ENCODE results near the gene TAS2R14. TPM values are rescaled to one million over a fixed set of nuclear protein-coding genes. Genes with fewer than 3 reads are reported as not detected.

The TAS2R14 gene
- total RNA-seq, 1 donor from 2014 or later: 3.3 TPM

DNA sequence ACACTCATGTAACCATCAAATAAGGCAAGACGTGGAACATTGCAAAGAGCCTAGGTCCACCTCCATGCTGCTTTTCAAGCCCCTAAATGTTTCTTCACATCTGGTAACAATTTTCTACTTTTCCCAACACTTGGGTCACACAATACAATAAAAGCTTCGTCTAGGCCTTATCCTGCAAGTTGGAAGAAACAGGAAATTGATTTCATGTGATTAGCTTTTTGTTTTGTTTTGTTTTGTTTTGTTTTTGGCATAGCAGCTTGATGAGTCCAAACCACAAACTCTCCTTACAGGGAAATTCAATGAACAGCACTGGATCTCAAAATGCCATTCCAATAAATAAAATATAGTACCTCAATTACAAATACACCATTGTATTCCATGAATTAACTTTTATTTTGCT lies 28.3 kb upstream of the TAS2R14 start:
- Mint-ChIP-seq H3K4me3 (ENCODE audit: unreplicated experiment) (no peak overlapping the region), H3K27ac (ENCODE audit: unreplicated experiment) (no peak overlapping the region), H3K9me3 (ENCODE audit: unreplicated experiment) (no peaks in the 10 kb centered on the region), H3K36me3 (ENCODE audit: unreplicated experiment) (no peaks in the 10 kb centered on the region), H3K27me3 (ENCODE audit: unreplicated experiment) (no peaks in the 10 kb centered on the region), H3K4me1 (ENCODE audit: low read depth, unreplicated experiment) (no peaks in the 10 kb centered on the region)
- TF ChIP-seq, protein P1, sequence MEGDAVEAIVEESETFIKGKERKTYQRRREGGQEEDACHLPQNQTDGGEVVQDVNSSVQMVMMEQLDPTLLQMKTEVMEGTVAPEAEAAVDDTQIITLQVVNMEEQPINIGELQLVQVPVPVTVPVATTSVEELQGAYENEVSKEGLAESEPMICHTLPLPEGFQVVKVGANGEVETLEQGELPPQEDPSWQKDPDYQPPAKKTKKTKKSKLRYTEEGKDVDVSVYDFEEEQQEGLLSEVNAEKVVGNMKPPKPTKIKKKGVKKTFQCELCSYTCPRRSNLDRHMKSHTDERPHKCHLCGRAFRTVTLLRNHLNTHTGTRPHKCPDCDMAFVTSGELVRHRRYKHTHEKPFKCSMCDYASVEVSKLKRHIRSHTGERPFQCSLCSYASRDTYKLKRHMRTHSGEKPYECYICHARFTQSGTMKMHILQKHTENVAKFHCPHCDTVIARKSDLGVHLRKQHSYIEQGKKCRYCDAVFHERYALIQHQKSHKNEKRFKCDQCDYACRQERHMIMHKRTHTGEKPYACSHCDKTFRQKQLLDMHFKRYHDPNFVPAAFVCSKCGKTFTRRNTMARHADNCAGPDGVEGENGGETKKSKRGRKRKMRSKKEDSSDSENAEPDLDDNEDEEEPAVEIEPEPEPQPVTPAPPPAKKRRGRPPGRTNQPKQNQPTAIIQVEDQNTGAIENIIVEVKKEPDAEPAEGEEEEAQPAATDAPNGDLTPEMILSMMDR (IDR thresholded peaks at IDR 0.05; ENCODE audit: partially characterized antibody, unreplicated experiment): no peak
- DNase-seq: no peak

DNA sequence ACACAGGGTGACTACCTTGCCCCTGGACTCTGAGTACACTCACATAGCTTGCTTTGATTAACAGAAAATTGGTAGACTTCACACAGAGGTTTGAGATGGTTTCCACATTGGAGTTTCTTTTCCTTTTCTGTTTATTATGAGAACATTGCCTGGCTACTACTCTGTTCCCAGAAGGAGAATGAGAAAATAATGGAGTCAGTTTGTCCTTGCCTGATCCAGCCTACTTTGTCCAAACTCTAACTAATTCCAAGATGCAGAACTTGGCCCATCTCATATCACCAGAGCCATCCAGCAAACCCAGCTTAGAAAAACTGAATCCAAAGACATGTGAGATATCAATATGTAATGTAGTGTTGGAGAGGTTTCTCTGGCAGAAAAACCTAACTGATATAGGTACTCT lies 27.3 kb upstream of the TAS2R14 start:
- Mint-ChIP-seq H3K9me3 (ENCODE audit: unreplicated experiment) (no peaks in the 10 kb centered on the region), H3K36me3 (ENCODE audit: unreplicated experiment) (no peaks in the 10 kb centered on the region), H3K4me3 (ENCODE audit: unreplicated experiment) (no peak overlapping the region), H3K27me3 (ENCODE audit: unreplicated experiment) (peaks cover 2% of the 10 kb centered on the region), H3K27ac (ENCODE audit: unreplicated experiment) (no peak overlapping the region), H3K4me1 (ENCODE audit: low read depth, unreplicated experiment) (no peaks in the 10 kb centered on the region)
- TF ChIP-seq, protein P1 (IDR thresholded peaks at IDR 0.05; ENCODE audit: partially characterized antibody, unreplicated experiment): no peak
- no peak for DNase-seq

DNA sequence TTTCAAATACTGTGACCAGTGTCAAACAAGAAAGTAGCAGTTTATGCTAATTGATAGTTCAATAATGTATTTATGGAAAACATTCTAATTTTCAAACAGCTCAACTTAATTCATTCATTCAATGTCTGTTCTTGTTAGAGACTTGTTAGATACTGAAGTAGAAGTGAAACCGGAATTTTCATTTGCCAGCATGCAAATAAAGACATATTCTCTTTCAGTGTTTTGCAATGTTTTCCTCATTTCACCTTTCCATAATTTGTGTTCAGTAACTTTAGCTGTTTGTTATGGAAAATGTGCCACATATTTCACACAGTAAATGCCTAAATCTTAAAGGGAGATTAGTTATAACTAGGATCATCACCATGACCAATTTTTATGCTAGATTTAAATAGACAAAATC lies 26.4 kb upstream of the TAS2R14 start:
- H3K9me3 Mint-ChIP-seq (ENCODE audit: unreplicated experiment): no peaks in the 10 kb centered on the region
- DNase-seq: no peak
- no peaks in the 10 kb centered on the region for H3K4me1 Mint-ChIP-seq (ENCODE audit: low read depth, unreplicated experiment)
- H3K36me3 Mint-ChIP-seq (ENCODE audit: unreplicated experiment): no peaks in the 10 kb centered on the region
- TF ChIP-seq, protein P1 (IDR thresholded peaks at IDR 0.05; ENCODE audit: partially characterized antibody, unreplicated experiment): no peak
- H3K27ac Mint-ChIP-seq (ENCODE audit: unreplicated experiment): no peak overlapping the region
- H3K27me3 Mint-ChIP-seq (ENCODE audit: unreplicated experiment): peaks cover 2% of the 10 kb centered on the region
- no peak overlapping the region for H3K4me3 Mint-ChIP-seq (ENCODE audit: unreplicated experiment)

DNA sequence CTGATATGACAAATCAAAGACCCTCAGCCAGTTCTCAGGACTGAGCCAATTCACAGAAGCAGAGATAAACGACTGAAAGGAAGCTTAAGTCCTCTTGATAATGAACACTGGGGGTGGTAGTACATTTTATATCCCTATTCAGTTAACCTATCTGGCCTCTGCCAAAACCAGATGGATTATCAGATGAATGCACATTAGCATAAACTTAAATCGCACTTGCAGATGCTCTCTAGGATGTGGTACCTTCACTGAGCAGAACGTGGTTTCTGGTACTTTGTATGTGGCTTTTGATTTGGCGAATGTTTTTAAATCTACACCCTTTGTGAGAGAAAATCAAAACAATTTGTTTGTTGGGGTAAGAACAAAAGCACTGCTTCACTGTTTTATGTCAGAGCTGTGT lies 21.1 kb upstream of the TAS2R14 start:
- H3K4me1 Mint-ChIP-seq (ENCODE audit: low read depth, unreplicated experiment): no peaks in the 10 kb centered on the region
- H3K36me3 Mint-ChIP-seq (ENCODE audit: unreplicated experiment): peaks cover 3% of the 10 kb centered on the region
- TF ChIP-seq, protein P1 (IDR thresholded peaks at IDR 0.05; ENCODE audit: partially characterized antibody, unreplicated experiment): no peak

DNA sequence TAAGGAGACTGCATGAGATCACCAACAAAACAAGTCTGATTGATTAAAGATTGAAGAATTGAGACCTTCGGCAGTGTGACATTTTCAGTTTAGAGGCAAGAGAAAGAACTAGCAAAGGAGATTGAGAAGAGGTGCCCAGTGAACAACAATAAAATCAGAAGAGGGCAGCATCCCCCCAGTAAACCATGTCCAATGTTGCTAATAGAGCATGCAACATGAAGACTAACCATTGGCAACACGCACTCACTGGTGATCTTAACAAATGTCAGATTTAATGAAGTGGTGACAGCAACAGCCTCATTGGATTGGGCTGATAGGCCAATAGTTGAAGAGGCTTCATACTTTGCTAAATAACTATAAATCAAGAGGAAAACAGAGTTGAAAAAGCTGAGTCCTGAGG lies 20.7 kb upstream of the TAS2R14 start:
- DNase-seq: no peak
- TF ChIP-seq, protein P1 (IDR thresholded peaks at IDR 0.05; ENCODE audit: partially characterized antibody, unreplicated experiment): no peak
- peaks cover 2% of the 10 kb centered on the region for H3K27me3 Mint-ChIP-seq (ENCODE audit: unreplicated experiment)
- H3K4me1 Mint-ChIP-seq (ENCODE audit: low read depth, unreplicated experiment): no peaks in the 10 kb centered on the region
- peaks cover 7% of the 10 kb centered on the region for H3K36me3 Mint-ChIP-seq (ENCODE audit: unreplicated experiment)
- peaks cover 2% of the 10 kb centered on the region for H3K9me3 Mint-ChIP-seq (ENCODE audit: unreplicated experiment)
- H3K4me3 Mint-ChIP-seq (ENCODE audit: unreplicated experiment): no peak overlapping the region
- H3K27ac Mint-ChIP-seq (ENCODE audit: unreplicated experiment): no peak overlapping the region

More for the DNA sequence above, 21.1 kb upstream of the TAS2R14 start:
- Mint-ChIP-seq H3K4me3 (ENCODE audit: unreplicated experiment) (no peak overlapping the region), H3K27ac (ENCODE audit: unreplicated experiment) (no peak overlapping the region), H3K27me3 (ENCODE audit: unreplicated experiment) (peaks cover 2% of the 10 kb centered on the region), H3K9me3 (ENCODE audit: unreplicated experiment) (peaks cover 2% of the 10 kb centered on the region)
- DNase-seq: no peak
